Ishikawa (cell line): Measurements from ENCODE around the gene PLA2G2C.

Source experiments
- EGR1 ChIP-seq: IDR thresholded peaks from 2 replicates; pipeline ENCODE4 v1.6.1; 2012
- EP300 ChIP-seq: IDR thresholded peaks from 2 replicates; pipeline ENCODE4 v1.6.1; 2012; ENCODE audit warnings: borderline replicate concordance
- RAD21 ChIP-seq: IDR thresholded peaks from 2 replicates; pipeline ENCODE4 v1.6.1; 2012; ENCODE audit warnings: low read depth
- REST ChIP-seq: IDR thresholded peaks from 2 replicates; pipeline ENCODE4 v1.6.1; 2012; ENCODE audit warnings: low read depth, mild to moderate bottlenecking
- TAF1 ChIP-seq: IDR thresholded peaks from 2 replicates; pipeline ENCODE4 v1.6.1; 2012; ENCODE audit warnings: low read depth, mild to moderate bottlenecking
- TCF12 ChIP-seq: IDR thresholded peaks from 2 replicates; pipeline ENCODE4 v1.6.1; 2012; ENCODE audit warnings: low read depth
- ZBTB7A ChIP-seq: IDR thresholded peaks from 2 replicates; pipeline ENCODE4 v1.6.1; 2012; ENCODE audit warnings: low read depth

- TF ChIP-seq TAF1 (no peak), TCF12 (no peak), REST (no peak), EP300 (no peak), ZBTB7A (no peak), RAD21 (no peak), EGR1 (no peak)
These were observed 42.9 kb upstream of the PLA2G2C start for GRCh38 chr1:20229171-20229570.
